Suprapubic skin (tissue), 4 donors: ENCODE data around the gene NCKAP5.

Experiments used
- POLR2A ChIP-seq, 2 donors: fragments of 450-650 bp; IDR thresholded peaks; one replicate each; pipeline ENCODE4 v1.6.1; 2017; ENCODE audit warnings: antibody characterized with exemption in 2 of 2, mild to moderate bottlenecking in 2 of 2, moderate library complexity in 2 of 2
- POLR2AphosphoS5 ChIP-seq, 3 donors: sonication (generic); formaldehyde crosslinking; IDR thresholded peaks; one replicate each; pipeline ENCODE4 v1.6.1; 2017; ENCODE audit warnings: antibody characterized with exemption in 3 of 3
- TF ChIP-seq, protein P1 (sequence below), 2 donors: fragments of 200-600 bp in 1 of 2; fragments of 450-650 bp in 1 of 2; sonication (generic) in 1 of 2; IDR thresholded peaks; one replicate each; pipeline ENCODE4 v1.5.1; 2016 to 2019; ENCODE audit warnings: antibody characterized with exemption in 2 of 2, mild to moderate bottlenecking in 1 of 2, moderate library complexity in 1 of 2

DNA sequence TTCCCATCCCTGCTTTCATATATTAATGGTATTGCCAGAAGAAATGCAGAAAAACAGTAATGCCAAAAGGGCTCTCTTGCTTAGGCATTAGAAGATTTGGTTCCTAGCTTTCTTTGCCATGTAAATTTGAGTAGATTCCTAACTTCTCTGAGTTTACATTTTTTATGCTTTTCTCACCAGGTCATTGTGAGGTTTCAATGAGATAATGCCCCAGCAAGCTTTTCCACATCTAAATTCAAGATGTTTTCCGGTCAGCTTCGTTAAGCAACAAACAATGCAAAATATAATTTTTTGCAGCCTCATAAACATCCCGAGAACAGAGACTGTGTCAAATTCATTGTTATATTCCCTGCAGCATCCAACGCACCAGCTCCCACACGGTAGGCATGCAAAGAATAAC, 44.9 kb downstream of the NCKAP5 start:
- TF ChIP-seq, protein P1, sequence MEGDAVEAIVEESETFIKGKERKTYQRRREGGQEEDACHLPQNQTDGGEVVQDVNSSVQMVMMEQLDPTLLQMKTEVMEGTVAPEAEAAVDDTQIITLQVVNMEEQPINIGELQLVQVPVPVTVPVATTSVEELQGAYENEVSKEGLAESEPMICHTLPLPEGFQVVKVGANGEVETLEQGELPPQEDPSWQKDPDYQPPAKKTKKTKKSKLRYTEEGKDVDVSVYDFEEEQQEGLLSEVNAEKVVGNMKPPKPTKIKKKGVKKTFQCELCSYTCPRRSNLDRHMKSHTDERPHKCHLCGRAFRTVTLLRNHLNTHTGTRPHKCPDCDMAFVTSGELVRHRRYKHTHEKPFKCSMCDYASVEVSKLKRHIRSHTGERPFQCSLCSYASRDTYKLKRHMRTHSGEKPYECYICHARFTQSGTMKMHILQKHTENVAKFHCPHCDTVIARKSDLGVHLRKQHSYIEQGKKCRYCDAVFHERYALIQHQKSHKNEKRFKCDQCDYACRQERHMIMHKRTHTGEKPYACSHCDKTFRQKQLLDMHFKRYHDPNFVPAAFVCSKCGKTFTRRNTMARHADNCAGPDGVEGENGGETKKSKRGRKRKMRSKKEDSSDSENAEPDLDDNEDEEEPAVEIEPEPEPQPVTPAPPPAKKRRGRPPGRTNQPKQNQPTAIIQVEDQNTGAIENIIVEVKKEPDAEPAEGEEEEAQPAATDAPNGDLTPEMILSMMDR (IDR thresholded peaks at IDR 0.05) = no peak
- TF ChIP-seq POLR2AphosphoS5 (IDR thresholded peaks at IDR 0.05) (no peak), POLR2A (IDR thresholded peaks at IDR 0.05) (no peak)
